Peyer's patch (tissue), 4 donors: Measurements from ENCODE around the gene FNDC7. TPM values are rescaled to one million over a fixed set of nuclear protein-coding genes. Genes with fewer than 3 reads are reported as not detected.
"Not testable (repeated sequence)": the region's sequence is repeated elsewhere in the genome, so short reads cannot be mapped to it uniquely, and the experiment has no call there.

Experiments used
- DNase-seq, 3 donors: peaks; one replicate each; pipeline ENCODE4 v3.0.0-alpha.2; 2017 to 2019
- H3K27ac ChIP-seq, 4 donors: fragments of 200-600 bp; sonication (generic); one replicate each; pipeline ENCODE4 v1.5.1; 2016 to 2019
- H3K27me3 ChIP-seq, 2 donors: fragments of 200-600 bp; sonication (generic); one replicate each; pipeline ENCODE4 v1.5.1; 2019
- H3K36me3 ChIP-seq, 3 donors: fragments of 200-600 bp; sonication (generic); one replicate each; pipeline ENCODE4 v1.5.1; 2016 to 2019
- H3K4me1 ChIP-seq, 4 donors: fragments of 200-600 bp; sonication (generic); one replicate each; pipeline ENCODE4 v1.5.1; 2016 to 2019
- H3K4me3 ChIP-seq, 4 donors: fragments of 200-600 bp; sonication (generic); 1 replicate in 3 of 4; 2 replicates in 1 of 4; pipeline ENCODE4 v1.5.1; 2016 to 2019; ENCODE audit warnings: mild to moderate bottlenecking in 1 of 4
- H3K9me3 ChIP-seq, 4 donors: fragments of 200-600 bp; sonication (generic); one replicate each; pipeline ENCODE4 v1.5.1; 2016 to 2019; ENCODE audit warnings: mild to moderate bottlenecking in 1 of 4
- CTCF ChIP-seq, 6 experiments: fragments of 450-650 bp in 4 of 6; fragments of 200-600 bp in 2 of 6; sonication (generic) in 1 of 6; IDR thresholded peaks; one replicate each; pipeline ENCODE4 v1.5.1; 2017 to 2019; ENCODE audit warnings: antibody characterized with exemption in 6 of 6, mild to moderate bottlenecking in 3 of 6, moderate library complexity in 1 of 6
- POLR2A ChIP-seq, 2 donors: fragments of 450-650 bp; IDR thresholded peaks; one replicate each; pipeline ENCODE4 v1.5.1; 2017; ENCODE audit warnings: antibody characterized with exemption in 2 of 2, mild to moderate bottlenecking in 2 of 2, moderate library complexity in 2 of 2
- total RNA-seq, 4 donors: library from RNA; depleted of rRNA; stranded (reverse); fragments of >200 nt; gene quantifications; one replicate each; pipeline ENCODE4 v1.1.0, GENCODE V29; 2016

The FNDC7 gene
- total RNA-seq, 4 donors from 2014 or later: not detected

- TF ChIP-seq POLR2A (IDR thresholded peaks at IDR 0.05) (no peak), CTCF (IDR thresholded peaks at IDR 0.05) (no peak)
- DNase-seq: no peak
- H3K4me1 ChIP-seq: no peaks in the 10 kb centered on the region
- no peaks in the 10 kb centered on the region for H3K27me3 ChIP-seq
- H3K36me3 ChIP-seq: no peaks in the 10 kb centered on the region
- H3K27ac ChIP-seq: no peak overlapping the region
- no peaks in the 10 kb centered on the region for H3K9me3 ChIP-seq
- H3K4me3 ChIP-seq: no peak overlapping the region
These were observed 33.0 kb upstream of the FNDC7 start for GRCh38 chr1:108679586-108680213.

- H3K27ac ChIP-seq, H3K9me3 ChIP-seq, H3K4me1 ChIP-seq, DNase-seq, H3K36me3 ChIP-seq, H3K4me3 ChIP-seq, H3K27me3 ChIP-seq: not testable (repeated sequence)
These were observed 31.0 kb upstream of the FNDC7 start for GRCh38 chr1:108681701-108682100.

GRCh38 chr1:108685529-108685928, 27.2 kb upstream of the FNDC7 start:
- H3K36me3 ChIP-seq: no peaks in the 10 kb centered on the region
- TF ChIP-seq POLR2A (IDR thresholded peaks at IDR 0.05): no peak
- TF ChIP-seq CTCF (IDR thresholded peaks at IDR 0.05): no peak
- no peak for DNase-seq

GRCh38 chr1:108686614-108687313, 25.9 kb upstream of the FNDC7 start:
- Histone ChIP-seq H3K4me3 (no peak overlapping the region), H3K27me3 (no peaks in the 10 kb centered on the region), H3K36me3 (no peaks in the 10 kb centered on the region), H3K27ac (no peak overlapping the region), H3K9me3 (no peaks in the 10 kb centered on the region), H3K4me1 (no peaks in the 10 kb centered on the region)
- TF ChIP-seq CTCF (IDR thresholded peaks at IDR 0.05) (no peak), POLR2A (IDR thresholded peaks at IDR 0.05) (no peak)
- DNase-seq: no peak

More at GRCh38 chr1:108685529-108685928, 27.2 kb upstream of the FNDC7 start:
- Histone ChIP-seq H3K27me3 (no peaks in the 10 kb centered on the region), H3K4me1 (no peaks in the 10 kb centered on the region), H3K9me3 (no peaks in the 10 kb centered on the region), H3K27ac (no peak overlapping the region), H3K4me3 (no peak overlapping the region)

GRCh38 chr1:108691128-108691941, 21.4 kb upstream of the FNDC7 start:
- no peaks in the 10 kb centered on the region for H3K9me3 ChIP-seq
- H3K36me3 ChIP-seq: peaks cover 0 to 9% (median 0%) of the 10 kb centered on the region in 3 donors
- peaks cover 0 to 11% (median 5%) of the 10 kb centered on the region in 4 donors for H3K4me1 ChIP-seq
- no peaks in the 10 kb centered on the region for H3K27me3 ChIP-seq
- peak overlapping the region; percentile 61 to 92 (median 83) for H3K4me3 ChIP-seq
- DNase-seq: no peak
- peak overlapping the region; percentile 93 to 98 (median 96) for H3K27ac ChIP-seq
- TF ChIP-seq CTCF (IDR thresholded peaks at IDR 0.05): peak in 1 of 6 experiments; percentile 1
- TF ChIP-seq POLR2A (IDR thresholded peaks at IDR 0.05): no peak
